ENCODE data around the gene TRIM52. TPM values are rescaled to one million over a fixed set of nuclear protein-coding genes. Genes with fewer than 3 reads are reported as not detected.
A peak's percentile ranks its signal among the peaks of the same experiment; 100 is the strongest.

The TRIM52 gene
- total RNA-seq (2021) (7.8 to 10.1 TPM (median 8.7 TPM) in 3 replicates), Bru-seq, nascent RNA (percentile 85 among the genes with signal in this experiment)
- long read RNA-seq, experiment 1, full-length matches to known transcripts, result 12 of 17 reads
- long read RNA-seq, experiment 1, partial matches to known transcripts, result 0 of 17 reads
- long read RNA-seq, experiment 1, other reads (novel, unspliced or antisense), result 5 of 17 reads
- long read RNA-seq, experiment 2, full-length matches to known transcripts, result 8 of 12 reads
- long read RNA-seq, experiment 2, partial matches to known transcripts, result 0 of 12 reads
- long read RNA-seq, experiment 2, other reads (novel, unspliced or antisense), result 4 of 12 reads
- long read RNA-seq, experiment 3, partial matches to known transcripts, result 0 of 4 reads
- long read RNA-seq, experiment 3, other reads (novel, unspliced or antisense), result 2 of 4 reads

GRCh38 chr5:181260720-181261319, at the start of gene TRIM52:
Gene TRIM52 (minus strand): TSS chr5:181261143. CDS start chr5:181260813, 330 bp downstream.
- H3K9me3 Mint-ChIP-seq, result no peaks in the 10 kb centered on the region
- ChIA-PET POLR2A (interaction anchor here (1.1 to 2.2 kb wide), 5 partner anchors 9 to 61 kb away, joined by 3 to 24 read pairs (median 4); partner anchors contain the start of genes RACK1 and TRIM41), CTCF (interaction anchor here (1.7 to 2.0 kb wide), 3 partner anchors 13 to 93 kb away, joined by 4 to 10 read pairs (median 9); no protein-coding TSS in a partner anchor)
- peak within 1 kb of the TSS; percentile 95 for H3K4me3 Mint-ChIP-seq
- peaks cover 24% of the 10 kb centered on the region for H3K36me3 Mint-ChIP-seq
- H3K27ac Mint-ChIP-seq, result peak within 1 kb of the TSS; percentile 70
- ATAC-seq (peak; percentile 79), DNase-seq (ENCODE audit: low spot score) (peak; percentile 95)
- no peaks in the 10 kb centered on the region for H3K27me3 Mint-ChIP-seq (ENCODE audit: low read depth)
- H3K4me1 Mint-ChIP-seq, result peaks cover 28% of the 10 kb centered on the region
- TF ChIP-seq ZNF281 (CRISPR knock-in tag; IDR thresholded peaks at IDR 0.05) (0 out of 2 replicates have a peak, but pooled peaks have one; percentile 49), KAT7 (CRISPR knock-in tag; IDR thresholded peaks at IDR 0.05; ENCODE audit: borderline replicate concordance) (0 out of 2 replicates have a peak, but pooled peaks have one; percentile 24), CREM (CRISPR knock-in tag; IDR thresholded peaks at IDR 0.05) (peak; percentile 96), USF1 (CRISPR knock-in tag; IDR thresholded peaks at IDR 0.05) (no peak; the same call in 1 of the 2 replicates), PREB (CRISPR knock-in tag; IDR thresholded peaks at IDR 0.05; ENCODE audit: borderline replicate concordance) (no peak), MAX (CRISPR knock-in tag; IDR thresholded peaks at IDR 0.05) (peak; percentile 83), NFE2L1 (CRISPR knock-in tag; IDR thresholded peaks at IDR 0.05) (0 out of 2 replicates have a peak, but pooled peaks have one; percentile 39), FOXK1 (CRISPR knock-in tag; IDR thresholded peaks at IDR 0.05) (peak; percentile 91), RELA (CRISPR knock-in tag; IDR thresholded peaks at IDR 0.05; ENCODE audit: borderline replicate concordance) (peak; percentile 25; the same call in 1 of the 2 replicates), E2F1 (CRISPR knock-in tag; IDR thresholded peaks at IDR 0.05) (no peak), CDX4 (CRISPR knock-in tag; IDR thresholded peaks at IDR 0.05; ENCODE audit: borderline replicate concordance) (no peak), ETV6 (CRISPR knock-in tag; IDR thresholded peaks at IDR 0.05) (peak; percentile 78; the same call in 1 of the 2 replicates), ATF6 (CRISPR knock-in tag; IDR thresholded peaks at IDR 0.05) (no peak), ARID4B (CRISPR knock-in tag; IDR thresholded peaks at IDR 0.05; ENCODE audit: borderline replicate concordance) (peak; percentile 94), ZBTB21 (CRISPR knock-in tag; IDR thresholded peaks at IDR 0.05; ENCODE audit: borderline replicate concordance) (peak; percentile 88; the same call in 1 of the 2 replicates), TEAD1 (CRISPR knock-in tag; IDR thresholded peaks at IDR 0.05) (peak; percentile 80), MLX (CRISPR knock-in tag; IDR thresholded peaks at IDR 0.05) (0 out of 2 replicates have a peak, but pooled peaks have one; percentile 11), E2F5 (CRISPR knock-in tag; IDR thresholded peaks at IDR 0.05) (peak; percentile 74; the same call in 1 of the 2 replicates)
